HFFc6 (cell line): ENCODE data around the gene GPR22. TPM values are rescaled to one million over a fixed set of nuclear protein-coding genes. Genes with fewer than 3 reads are reported as not detected.

ENCODE experiments used
- DNase-seq: peaks from one replicate; pipeline ENCODE4 v3.0.0-alpha.2; 2018
- H3K27ac Mint-ChIP-seq: 2 replicates; pipeline ENCODE4 v1.8.0; 2020; ENCODE audit warnings: mild to moderate bottlenecking, mixed read lengths
- H3K27me3 Mint-ChIP-seq: 2 replicates; pipeline ENCODE4 v1.8.0; 2021; ENCODE audit warnings: mild to moderate bottlenecking, moderate library complexity, mixed read lengths; ENCODE audit not compliant: insufficient read depth
- H3K36me3 Mint-ChIP-seq: 2 replicates; pipeline ENCODE4 v1.8.0; 2021; ENCODE audit warnings: low read depth, mixed read lengths
- H3K4me1 Mint-ChIP-seq: 2 replicates; pipeline ENCODE4 v1.8.0; 2020; ENCODE audit warnings: low read depth, mixed read lengths
- H3K4me3 Mint-ChIP-seq: 2 replicates; pipeline ENCODE4 v1.8.0; 2020; ENCODE audit warnings: mild to moderate bottlenecking, moderate library complexity, mixed read lengths
- H3K9me3 Mint-ChIP-seq: 2 replicates; pipeline ENCODE4 v1.8.0; 2020; ENCODE audit warnings: mild to moderate bottlenecking, mixed read lengths
- CTCF ChIP-seq: fragments of 200-600 bp; sonication (generic); IDR thresholded peaks from 2 replicates; pipeline ENCODE4 v1.5.0; 2021; ENCODE audit warnings: antibody characterized with exemption, mild to moderate bottlenecking
- total RNA-seq, 6 experiments: library from RNA; stranded (reverse); fragmentation: NEBNext Ultra II Directional; extraction: Animal tissue kit (Norgen Biotek cat#: 25700); gene quantifications; 2 replicates in 1 of 6; 3 replicates in 5 of 6; pipeline ENCODE4 v1.2.3, GENCODE V29; 2021

Gene GPR22
- total RNA-seq, 6 experiments from 2014 or later: not detected

- no peaks in the 10 kb centered on the region for H3K9me3 Mint-ChIP-seq
- H3K4me1 Mint-ChIP-seq: peaks cover 7% of the 10 kb centered on the region
- H3K27ac Mint-ChIP-seq: no peak overlapping the region
- H3K27me3 Mint-ChIP-seq: no peaks in the 10 kb centered on the region
- peaks cover 4% of the 10 kb centered on the region; the same call in 1 of the 2 replicates for H3K36me3 Mint-ChIP-seq
- no peak overlapping the region for H3K4me3 Mint-ChIP-seq
- no peak for DNase-seq
- no peak for TF ChIP-seq CTCF
Observed at GRCh38 chr7:107502797-107503196, 32.9 kb downstream of the GPR22 start.

- no peak for TF ChIP-seq CTCF
- Mint-ChIP-seq H3K27ac (no peak overlapping the region), H3K9me3 (peaks cover 2% of the 10 kb centered on the region; the same call in 1 of the 2 replicates), H3K4me1 (peaks cover 7% of the 10 kb centered on the region), H3K36me3 (peaks cover 8% of the 10 kb centered on the region), H3K27me3 (no peaks in the 10 kb centered on the region; the same call in 1 of the 2 replicates), H3K4me3 (no peak overlapping the region)
- no peak for DNase-seq
Observed at GRCh38 chr7:107503687-107504086, 33.8 kb downstream of the GPR22 start.

GRCh38 chr7:107505362-107505761 lies 35.5 kb downstream of the GPR22 start:
- DNase-seq: no peak
- Mint-ChIP-seq H3K4me3 (no peak overlapping the region), H3K36me3 (peaks cover 16% of the 10 kb centered on the region), H3K27ac (no peak overlapping the region), H3K9me3 (peaks cover 8% of the 10 kb centered on the region; the same call in 1 of the 2 replicates), H3K4me1 (no peaks in the 10 kb centered on the region), H3K27me3 (no peaks in the 10 kb centered on the region; the same call in 1 of the 2 replicates)
- TF ChIP-seq CTCF: no peak

- Mint-ChIP-seq H3K27me3 (no peaks in the 10 kb centered on the region; the same call in 1 of the 2 replicates), H3K4me3 (no peak overlapping the region), H3K9me3 (peaks cover 8% of the 10 kb centered on the region; the same call in 1 of the 2 replicates), H3K27ac (no peak overlapping the region), H3K36me3 (peaks cover 16% of the 10 kb centered on the region), H3K4me1 (no peaks in the 10 kb centered on the region)
- no peak for DNase-seq
- TF ChIP-seq CTCF: no peak
Observed at GRCh38 chr7:107505997-107506673, 36.3 kb downstream of the GPR22 start.

- no peak for DNase-seq
- no peak overlapping the region for H3K27ac Mint-ChIP-seq
- no peaks in the 10 kb centered on the region for H3K4me1 Mint-ChIP-seq
- TF ChIP-seq CTCF: no peak
- no peak overlapping the region for H3K4me3 Mint-ChIP-seq
- peaks cover 8% of the 10 kb centered on the region; the same call in 1 of the 2 replicates for H3K9me3 Mint-ChIP-seq
- H3K27me3 Mint-ChIP-seq: no peaks in the 10 kb centered on the region; the same call in 1 of the 2 replicates
- H3K36me3 Mint-ChIP-seq: peaks cover 16% of the 10 kb centered on the region
Observed at GRCh38 chr7:107506674-107507339, 37.0 kb downstream of the GPR22 start.

Other genes with a start within 250 kb of the GPR22 start
- 10 to 100 TPM; 25.6 to 34.8 (median 31.6) TPM for gene COG5, start 93.9 kb downstream of the GPR22 start, total RNA-seq
- gene DUS4L, start 93.9 kb downstream of the GPR22 start, total RNA-seq: 1 to 10 TPM; 4.9 to 8.0 (median 6.3) TPM
- gene BCAP29, start 110.2 kb downstream of the GPR22 start, total RNA-seq: 10 to 100 TPM; 70.7 to 92.2 (median 89.0) TPM
- under 1 TPM in 5 of 6 experiments, not detected in 1; 0.18 to 0.63 (median 0.21) TPM for gene SLC26A4, start 190.8 kb downstream of the GPR22 start, total RNA-seq